NB4 (cell line): ENCODE data around the gene TEX9.

Experiments
- MAX ChIP-seq: IDR thresholded peaks from 2 replicates; pipeline ENCODE4 v1.6.1; 2011; ENCODE audit warnings: low read depth, low read length
- MYC ChIP-seq: IDR thresholded peaks from 2 replicates; pipeline ENCODE4 v1.6.1; 2011; ENCODE audit warnings: low read depth, low read length
- POLR2A ChIP-seq: IDR thresholded peaks from 2 replicates; pipeline ENCODE4 v1.6.1; 2011; ENCODE audit warnings: mild to moderate bottlenecking; ENCODE audit not compliant: insufficient read length; ENCODE audit errors: extremely low read depth
- TF ChIP-seq, protein P1 (sequence below): IDR thresholded peaks from one replicate; pipeline ENCODE4 v1.5.1; 2012; ENCODE audit warnings: low read depth, low read length

DNA sequence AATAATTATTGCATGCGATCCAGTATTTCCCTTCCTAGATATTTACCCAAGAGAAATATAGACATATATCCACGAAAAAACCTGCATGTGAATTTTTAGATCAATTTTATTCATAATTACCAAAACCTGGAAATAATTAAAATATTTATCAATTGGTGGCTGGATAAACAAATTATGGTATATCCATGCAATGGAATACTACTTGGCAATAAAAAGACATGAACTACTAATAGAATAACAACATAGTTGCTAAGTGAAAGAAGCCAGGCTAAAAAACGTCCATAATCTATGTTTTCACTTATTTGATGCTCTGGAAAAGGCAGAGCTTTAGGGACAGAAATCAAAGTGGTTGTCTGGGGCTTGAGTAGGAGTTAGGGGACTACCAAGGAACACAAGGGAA lies 20.7 kb downstream of the TEX9 start:
- TF ChIP-seq, protein P1, sequence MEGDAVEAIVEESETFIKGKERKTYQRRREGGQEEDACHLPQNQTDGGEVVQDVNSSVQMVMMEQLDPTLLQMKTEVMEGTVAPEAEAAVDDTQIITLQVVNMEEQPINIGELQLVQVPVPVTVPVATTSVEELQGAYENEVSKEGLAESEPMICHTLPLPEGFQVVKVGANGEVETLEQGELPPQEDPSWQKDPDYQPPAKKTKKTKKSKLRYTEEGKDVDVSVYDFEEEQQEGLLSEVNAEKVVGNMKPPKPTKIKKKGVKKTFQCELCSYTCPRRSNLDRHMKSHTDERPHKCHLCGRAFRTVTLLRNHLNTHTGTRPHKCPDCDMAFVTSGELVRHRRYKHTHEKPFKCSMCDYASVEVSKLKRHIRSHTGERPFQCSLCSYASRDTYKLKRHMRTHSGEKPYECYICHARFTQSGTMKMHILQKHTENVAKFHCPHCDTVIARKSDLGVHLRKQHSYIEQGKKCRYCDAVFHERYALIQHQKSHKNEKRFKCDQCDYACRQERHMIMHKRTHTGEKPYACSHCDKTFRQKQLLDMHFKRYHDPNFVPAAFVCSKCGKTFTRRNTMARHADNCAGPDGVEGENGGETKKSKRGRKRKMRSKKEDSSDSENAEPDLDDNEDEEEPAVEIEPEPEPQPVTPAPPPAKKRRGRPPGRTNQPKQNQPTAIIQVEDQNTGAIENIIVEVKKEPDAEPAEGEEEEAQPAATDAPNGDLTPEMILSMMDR = no peak
- no peak for TF ChIP-seq POLR2A
- no peak for TF ChIP-seq MAX
- TF ChIP-seq MYC = no peak
